Activated CD4-positive, alpha-beta T cell treated with anti-CD3 and anti-CD28 coated beads, Interleukin-2, amount 50 U/mL, for 24 hours (primary cell): ENCODE measurements around the gene ITSN1.
"Not testable (repeated sequence)": the region's sequence is repeated elsewhere in the genome, so short reads cannot be mapped to it uniquely, and the experiment has no call there.

Source experiments
- DNase-seq, 2 donors: peaks; one replicate each; pipeline ENCODE4 v3.0.0-alpha.2; 2020; ENCODE audit warnings: low read depth in 1 of 2, low spot score in 1 of 2

ITSN1 gene

GRCh38 chr21:33763582-33763899 lies 121.2 kb downstream of the ITSN1 start:
- no peak for DNase-seq

- no peak for DNase-seq
These were observed 124.9 kb downstream of the ITSN1 start for GRCh38 chr21:33767236-33767635.

GRCh38 chr21:33767960-33768359 lies 125.7 kb downstream of the ITSN1 start:
- DNase-seq = no peak

GRCh38 chr21:33769057-33769456 lies 126.8 kb downstream of the ITSN1 start:
- DNase-seq = no peak

DNA sequence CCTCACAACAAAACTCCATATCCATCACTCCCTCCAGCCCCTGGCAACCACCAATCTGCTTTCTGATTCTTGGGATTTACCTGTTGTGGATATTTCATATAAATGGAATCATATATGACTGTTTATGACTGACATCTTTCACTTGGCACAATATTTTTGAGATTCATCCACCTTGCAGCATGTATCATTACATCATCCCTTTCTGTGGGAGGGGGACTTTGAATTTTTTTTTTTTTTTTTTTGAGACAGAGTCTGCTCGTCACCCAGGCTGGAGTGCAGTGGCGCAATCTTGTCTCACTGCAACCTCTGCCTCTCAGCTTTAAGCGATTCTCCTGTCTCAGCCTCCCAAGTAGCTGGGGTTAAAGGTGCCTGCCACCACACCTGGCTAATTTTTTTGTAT lies 128.2 kb downstream of the ITSN1 start:
- no peak for DNase-seq

DNA sequence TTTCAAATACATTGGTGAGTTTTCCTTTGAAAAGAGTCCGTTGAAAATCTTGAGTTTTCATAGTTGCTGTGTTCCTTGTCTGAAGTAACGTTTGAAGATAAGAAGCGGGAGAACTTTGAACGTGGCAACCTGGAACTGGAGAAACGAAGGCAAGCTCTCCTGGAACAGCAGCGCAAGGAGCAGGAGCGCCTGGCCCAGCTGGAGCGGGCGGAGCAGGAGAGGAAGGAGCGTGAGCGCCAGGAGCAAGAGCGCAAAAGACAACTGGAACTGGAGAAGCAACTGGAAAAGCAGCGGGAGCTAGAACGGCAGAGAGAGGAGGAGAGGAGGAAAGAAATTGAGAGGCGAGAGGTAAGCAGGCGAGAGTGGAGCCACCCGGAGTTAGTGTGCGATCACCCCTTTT lies 129.7 kb downstream of the ITSN1 start:
- DNase-seq = no peak

GRCh38 chr21:33774551-33774950 lies 132.2 kb downstream of the ITSN1 start:
- no peak for DNase-seq

DNA sequence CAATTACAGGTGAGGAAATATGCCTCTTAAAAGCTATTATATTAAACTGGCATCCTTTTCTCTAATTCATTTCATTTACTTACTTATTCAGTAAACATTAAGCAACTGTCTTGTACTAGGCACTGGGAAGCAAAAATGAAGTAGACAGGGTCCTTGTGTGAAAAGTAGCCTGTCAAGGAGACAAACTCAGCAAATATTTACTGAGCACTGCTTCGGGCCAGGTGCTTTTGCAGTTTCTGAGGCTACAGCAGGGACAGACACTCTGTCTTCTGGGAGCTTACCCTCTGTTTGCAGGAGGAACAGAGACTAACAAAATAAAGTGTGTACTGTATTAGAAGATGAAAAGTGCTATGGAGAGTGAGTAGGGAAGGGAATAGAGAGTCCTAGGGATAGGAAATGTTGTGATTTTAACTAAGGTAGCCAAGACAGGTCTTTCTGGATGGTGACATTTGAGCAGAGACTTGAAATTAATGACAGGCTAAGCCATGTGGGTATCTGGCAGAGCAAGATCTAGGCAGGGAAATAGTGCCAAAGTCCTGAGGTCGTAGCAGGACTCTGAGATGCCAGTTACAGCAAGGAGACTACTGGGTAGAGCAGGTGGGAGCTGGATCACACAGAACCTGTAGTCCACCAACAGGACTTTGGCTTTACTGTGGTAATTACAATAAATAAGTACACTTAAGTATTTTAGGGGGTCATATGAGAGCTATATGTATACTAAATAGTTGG lies 133.0 kb downstream of the ITSN1 start:
- no peak for DNase-seq

DNA sequence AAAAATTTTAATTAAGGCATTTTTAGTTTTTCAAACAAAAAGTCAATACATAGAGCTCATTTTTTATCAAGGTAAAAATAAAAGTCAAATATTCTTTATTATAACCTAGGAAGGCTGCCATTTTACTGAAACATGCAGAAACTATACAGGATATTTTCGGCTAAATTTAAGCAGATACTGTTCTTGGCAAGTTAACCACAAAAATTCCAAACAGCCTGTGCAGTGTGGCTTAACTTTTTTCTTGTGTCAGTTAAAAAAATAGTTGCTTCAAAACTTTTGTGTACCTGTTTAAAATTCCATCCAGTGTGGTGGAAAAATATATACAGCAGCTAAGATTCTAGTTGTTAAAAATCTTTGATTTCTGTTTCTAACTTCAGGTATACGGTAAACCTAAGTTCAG lies 138.3 kb downstream of the ITSN1 start:
- DNase-seq = no peak

GRCh38 chr21:33781121-33781520 lies 138.8 kb downstream of the ITSN1 start:
- no peak for DNase-seq

GRCh38 chr21:33783187-33783979 lies 141.1 kb downstream of the ITSN1 start:
- DNase-seq = no peak

DNA sequence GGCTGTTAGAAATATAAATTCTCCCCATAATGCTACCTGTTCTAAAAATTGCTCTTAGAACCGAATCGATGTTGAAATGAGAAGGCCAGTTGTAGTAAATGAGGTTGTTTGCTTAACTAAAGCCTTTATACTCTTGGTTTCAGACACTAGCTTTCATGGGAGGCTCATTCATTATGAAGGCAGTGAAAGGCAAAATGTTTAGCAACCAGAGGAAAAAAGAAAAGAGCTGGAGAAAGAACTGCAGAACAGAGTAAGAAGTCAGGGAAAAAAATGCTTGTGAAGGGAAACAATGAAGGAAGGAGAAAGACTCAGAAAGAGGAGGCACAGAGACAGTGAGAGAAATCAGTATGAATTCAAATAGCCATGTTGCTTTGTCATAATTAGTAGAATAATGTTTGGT lies 145.1 kb downstream of the ITSN1 start:
- DNase-seq = no peak

DNA sequence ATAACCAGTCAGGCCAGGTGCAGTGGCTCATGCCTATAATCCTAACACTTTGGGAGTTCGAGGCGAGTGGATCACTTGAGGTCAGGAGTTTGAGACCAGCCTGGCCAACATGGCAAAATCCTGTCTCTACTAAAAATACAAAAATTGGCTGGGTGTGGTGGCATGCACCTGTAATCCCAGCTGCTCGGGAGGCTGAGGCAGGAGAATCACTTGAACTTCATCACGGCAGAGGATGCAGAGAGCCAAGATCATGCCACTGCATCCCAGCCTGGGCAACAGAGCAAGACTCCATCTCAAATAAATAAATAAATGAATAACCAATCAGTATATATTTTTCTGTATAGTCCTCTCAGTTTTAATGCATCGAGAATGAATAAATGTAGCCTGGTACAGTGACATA lies 146.1 kb downstream of the ITSN1 start:
- not testable (repeated sequence) for DNase-seq

GRCh38 chr21:33789697-33790096 lies 147.4 kb downstream of the ITSN1 start:
- no peak for DNase-seq

- no peak for DNase-seq
These were observed 148.8 kb downstream of the ITSN1 start for GRCh38 chr21:33791073-33791472.

DNA sequence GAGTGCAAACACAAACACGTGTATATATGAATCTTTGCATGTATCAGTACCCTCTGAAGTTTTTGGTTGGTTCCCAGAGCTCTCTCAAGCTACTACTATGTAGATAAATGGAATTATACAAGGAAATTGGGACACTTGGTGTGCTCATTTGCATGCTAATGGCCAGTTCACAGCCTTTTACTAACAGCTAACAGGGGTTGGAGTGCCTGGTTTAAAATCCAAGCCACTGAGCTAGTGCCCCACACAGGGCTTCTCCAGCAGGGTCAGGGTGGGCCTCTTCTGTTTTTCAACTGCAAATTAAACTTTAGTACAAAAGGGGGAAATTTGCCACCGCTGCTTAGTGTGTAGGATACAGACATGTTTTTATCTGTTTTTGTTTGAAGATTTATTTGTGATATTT lies 152.3 kb downstream of the ITSN1 start:
- DNase-seq = no peak

GRCh38 chr21:33797565-33797964 lies 155.3 kb downstream of the ITSN1 start:
- no peak for DNase-seq

- DNase-seq = no peak
These were observed 157.2 kb downstream of the ITSN1 start for GRCh38 chr21:33799378-33800090.

DNA sequence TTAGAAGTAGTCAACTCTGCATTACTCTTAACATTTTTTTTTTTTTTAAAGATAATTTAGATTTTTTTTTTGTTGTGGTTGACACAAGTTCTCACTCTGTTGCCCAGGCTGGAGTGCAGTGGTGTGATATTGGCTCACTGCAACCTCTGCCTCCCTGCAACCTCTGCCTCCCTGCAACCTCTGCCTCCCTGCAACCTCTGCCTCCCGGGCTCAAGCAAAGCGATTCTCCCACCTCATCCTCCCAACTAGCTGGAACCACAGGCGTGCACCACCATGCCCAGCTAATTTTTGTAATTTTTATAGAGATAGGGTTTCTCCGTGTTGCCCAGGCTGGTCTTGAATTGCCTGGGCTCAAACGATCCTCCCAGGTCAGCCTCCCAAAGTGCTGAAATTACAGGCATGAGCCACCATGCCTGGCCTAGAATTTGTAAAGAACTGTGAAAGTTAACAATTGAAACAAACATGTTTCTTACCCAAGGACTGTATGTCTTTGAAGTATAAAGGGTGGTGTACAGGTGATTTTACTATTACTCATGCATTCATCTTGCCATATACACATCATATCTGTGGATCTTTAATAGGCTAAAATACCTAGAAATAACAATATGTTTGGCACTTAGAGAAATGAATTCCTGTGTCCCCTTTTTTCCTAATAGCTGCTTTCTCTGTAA lies 158.6 kb downstream of the ITSN1 start:
- no peak for DNase-seq

- no peak for DNase-seq
These were observed 159.4 kb downstream of the ITSN1 start for GRCh38 chr21:33801424-33802405.
